ENCODE measurements around the gene DIS3L2. TPM values are rescaled to one million over a fixed set of nuclear protein-coding genes. Genes with fewer than 3 reads are reported as not detected.
"Not testable (repeated sequence)": the region's sequence is repeated elsewhere in the genome, so short reads cannot be mapped to it uniquely, and the experiment has no call there.

DIS3L2 gene
- total RNA-seq, 2 donors from 2014 or later, result 19.6 to 22.1 TPM

- no peak for TF ChIP-seq CTCF (IDR thresholded peaks at IDR 0.05)
- no peak for DNase-seq (ENCODE audit: low spot score)
- no peak overlapping the region for H3K4me3 ChIP-seq
- H3K36me3 ChIP-seq, result peaks cover 9% of the 10 kb centered on the region
- no peaks in the 10 kb centered on the region for H3K9me3 ChIP-seq
- peaks cover 0 to 12% of the 10 kb centered on the region in 2 donors for H3K4me1 ChIP-seq
- H3K27me3 ChIP-seq, result no peaks in the 10 kb centered on the region
- no peak overlapping the region for H3K27ac ChIP-seq
Observed at GRCh38 chr2:232029346-232029745, 67.8 kb downstream of the DIS3L2 start.

GRCh38 chr2:232030229-232030628 lies 68.7 kb downstream of the DIS3L2 start:
- no peaks in the 10 kb centered on the region for H3K27me3 ChIP-seq
- no peak for TF ChIP-seq CTCF (IDR thresholded peaks at IDR 0.05)
- peaks cover 0 to 7% of the 10 kb centered on the region in 2 donors for H3K9me3 ChIP-seq
- DNase-seq (ENCODE audit: low spot score), result no peak
- H3K4me3 ChIP-seq, result no peak overlapping the region
- H3K4me1 ChIP-seq, result peaks cover 0 to 12% of the 10 kb centered on the region in 2 donors
- H3K27ac ChIP-seq, result no peak overlapping the region
- peaks cover 2% of the 10 kb centered on the region for H3K36me3 ChIP-seq

GRCh38 chr2:232035292-232035691 lies 73.8 kb downstream of the DIS3L2 start:
- peaks cover 0 to 11% of the 10 kb centered on the region in 2 donors for H3K9me3 ChIP-seq
- H3K36me3 ChIP-seq; H3K4me1 ChIP-seq; DNase-seq (ENCODE audit: low spot score); H3K27ac ChIP-seq; H3K27me3 ChIP-seq; H3K4me3 ChIP-seq: not testable (repeated sequence)

- peaks cover 0 to 11% of the 10 kb centered on the region in 2 donors for H3K9me3 ChIP-seq
Observed at GRCh38 chr2:232036876-232037275, 75.4 kb downstream of the DIS3L2 start.

GRCh38 chr2:232038251-232038880 lies 76.9 kb downstream of the DIS3L2 start:
- no peak for DNase-seq (ENCODE audit: low spot score)
- H3K9me3 ChIP-seq, result peaks cover 0 to 11% of the 10 kb centered on the region in 2 donors
- no peak overlapping the region for H3K27ac ChIP-seq
- H3K36me3 ChIP-seq, result no peaks in the 10 kb centered on the region
- no peaks in the 10 kb centered on the region for H3K4me1 ChIP-seq
- no peaks in the 10 kb centered on the region for H3K27me3 ChIP-seq
- H3K4me3 ChIP-seq, result no peak overlapping the region
- no peak for TF ChIP-seq CTCF (IDR thresholded peaks at IDR 0.05)

More at GRCh38 chr2:232036876-232037275, 75.4 kb downstream of the DIS3L2 start:
- H3K27me3 ChIP-seq; H3K27ac ChIP-seq; H3K36me3 ChIP-seq; H3K4me1 ChIP-seq; DNase-seq (ENCODE audit: low spot score); H3K4me3 ChIP-seq: not testable (repeated sequence)

- no peak for TF ChIP-seq CTCF (IDR thresholded peaks at IDR 0.05)
- H3K27ac ChIP-seq, result no peak overlapping the region
- no peak for DNase-seq (ENCODE audit: low spot score)
Observed at GRCh38 chr2:232038881-232039485, 77.5 kb downstream of the DIS3L2 start.

More at GRCh38 chr2:232038881-232039485, 77.5 kb downstream of the DIS3L2 start:
- H3K36me3 ChIP-seq, result no peaks in the 10 kb centered on the region
- H3K4me3 ChIP-seq, result no peak overlapping the region
- peaks cover 0 to 11% of the 10 kb centered on the region in 2 donors for H3K9me3 ChIP-seq
- H3K4me1 ChIP-seq, result no peaks in the 10 kb centered on the region
- no peaks in the 10 kb centered on the region for H3K27me3 ChIP-seq
